Mesodermal cell (in vitro differentiated cells): ENCODE results near the gene COLEC12.

Experiments
- H3K27ac ChIP-seq: 2 replicates; pipeline ENCODE4 v1.7.0; 2013; ENCODE audit warnings: mild to moderate bottlenecking, low read depth, low read length, moderate library complexity; ENCODE audit not compliant: severe bottlenecking
- H3K36me3 ChIP-seq: 2 replicates; pipeline ENCODE4 v1.7.1; 2013; ENCODE audit warnings: mild to moderate bottlenecking, low read length, moderate library complexity; ENCODE audit not compliant: control insufficient read depth, insufficient read depth
- H3K4me1 ChIP-seq: one replicate; pipeline ENCODE4 v1.7.1; 2013; ENCODE audit warnings: mild to moderate bottlenecking, low read length; ENCODE audit not compliant: insufficient read depth, control insufficient read depth, poor library complexity, severe bottlenecking
- H3K4me3 ChIP-seq: 2 replicates; pipeline ENCODE4 v1.7.0; 2013; ENCODE audit warnings: low read length, control low read depth, mild to moderate bottlenecking; ENCODE audit not compliant: insufficient read depth, poor library complexity, severe bottlenecking; ENCODE audit errors: extremely low read depth
- H3K9me3 ChIP-seq: 2 replicates; pipeline ENCODE4 v1.7.1; 2013; ENCODE audit warnings: mild to moderate bottlenecking, low read length, moderate library complexity; ENCODE audit not compliant: control insufficient read depth
- WGBS, 2 experiments: methylation state at CpG; one replicate each; pipeline ENCODE4 v1.1.5; 2013; ENCODE audit warnings: missing lambda C conversion rate in 2 of 2; ENCODE audit not compliant: insufficient coverage in 2 of 2; 5-methylcytosine and 5-hydroxymethylcytosine counted together

Gene COLEC12

DNA sequence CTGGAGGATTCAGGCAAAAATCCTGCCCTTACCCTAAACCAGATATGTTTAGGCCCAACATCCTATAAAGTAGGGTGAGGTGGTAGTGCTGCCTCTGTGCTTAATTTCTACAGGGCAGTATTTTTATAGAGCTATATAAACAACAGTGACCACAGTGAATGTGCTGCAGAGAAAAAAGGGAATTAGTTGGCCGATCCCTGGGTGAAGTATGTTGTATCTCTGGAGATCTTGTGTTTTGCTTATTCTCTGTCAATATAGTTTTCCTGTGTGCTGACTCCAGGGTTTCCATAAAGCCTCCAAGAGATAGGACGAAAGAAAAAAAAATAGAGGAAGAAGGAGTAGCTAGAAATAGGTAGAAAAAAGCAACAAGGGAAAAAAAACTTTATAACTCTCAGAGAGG is 143.7 kb downstream of the COLEC12 start:
- WGBS, 2 experiments, result 85 to 100% methylated on average over 2 of the region's 2 CpGs
- Histone ChIP-seq H3K9me3 (no peaks in the 10 kb centered on the region), H3K36me3 (peaks cover 41% of the 10 kb centered on the region), H3K4me3 (no peak overlapping the region), H3K27ac (no peak overlapping the region), H3K4me1 (peaks cover 5% of the 10 kb centered on the region)

DNA sequence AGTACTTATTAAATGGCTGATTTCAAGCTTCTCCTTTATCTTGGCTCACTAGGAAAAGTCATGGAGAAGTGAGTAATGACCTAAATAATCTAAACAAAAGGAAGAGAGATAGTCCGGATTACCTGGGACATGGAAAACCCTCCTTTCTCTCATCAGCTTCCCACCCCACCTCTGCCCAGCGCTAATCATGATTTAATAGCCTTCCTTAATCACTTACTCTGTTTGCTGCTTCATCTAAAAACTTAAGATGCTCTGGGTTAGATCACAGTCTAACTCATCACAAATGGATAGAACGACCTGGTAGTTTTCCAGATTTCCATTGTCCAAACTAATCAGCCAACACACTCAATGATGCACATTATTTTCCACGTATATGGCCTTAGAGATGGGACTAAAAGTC is 144.8 kb downstream of the COLEC12 start:
- no peak overlapping the region for H3K27ac ChIP-seq
- WGBS, 2 experiments, result 100% methylated on average over 1 to 3 of the region's 4 CpGs

DNA sequence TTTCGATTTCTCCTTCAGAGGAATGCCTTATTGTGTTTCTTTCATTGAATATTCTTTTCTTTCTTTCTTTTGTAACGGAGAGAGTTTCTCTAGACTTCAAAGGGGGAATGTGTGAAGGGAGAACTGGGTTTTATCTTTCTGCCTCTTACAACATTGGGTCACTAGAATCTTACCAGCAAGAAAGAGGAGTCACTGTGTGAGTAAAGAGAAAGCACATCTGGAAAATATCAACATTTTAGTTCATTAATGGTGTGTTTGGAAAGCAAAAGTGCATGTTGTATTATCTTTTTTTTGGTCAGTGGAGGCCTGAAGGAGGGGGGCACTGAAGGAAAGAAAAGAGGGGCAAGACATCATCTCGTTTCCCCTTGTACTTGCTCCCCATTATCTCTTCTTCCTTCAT is 146.0 kb downstream of the COLEC12 start:
- peaks cover 61% of the 10 kb centered on the region for H3K36me3 ChIP-seq
- WGBS, 2 experiments, result 100% methylated on average over 1 of the region's 3 CpGs; no CpG with 5 or more reads in 1 of the 2 experiments
- no peaks in the 10 kb centered on the region for H3K9me3 ChIP-seq
- H3K27ac ChIP-seq, result no peak overlapping the region
- no peak overlapping the region for H3K4me3 ChIP-seq
- H3K4me1 ChIP-seq, result no peaks in the 10 kb centered on the region

More for the DNA sequence above, 144.8 kb downstream of the COLEC12 start:
- Histone ChIP-seq H3K36me3 (peaks cover 51% of the 10 kb centered on the region), H3K9me3 (no peaks in the 10 kb centered on the region), H3K4me1 (no peaks in the 10 kb centered on the region), H3K4me3 (no peak overlapping the region)

DNA sequence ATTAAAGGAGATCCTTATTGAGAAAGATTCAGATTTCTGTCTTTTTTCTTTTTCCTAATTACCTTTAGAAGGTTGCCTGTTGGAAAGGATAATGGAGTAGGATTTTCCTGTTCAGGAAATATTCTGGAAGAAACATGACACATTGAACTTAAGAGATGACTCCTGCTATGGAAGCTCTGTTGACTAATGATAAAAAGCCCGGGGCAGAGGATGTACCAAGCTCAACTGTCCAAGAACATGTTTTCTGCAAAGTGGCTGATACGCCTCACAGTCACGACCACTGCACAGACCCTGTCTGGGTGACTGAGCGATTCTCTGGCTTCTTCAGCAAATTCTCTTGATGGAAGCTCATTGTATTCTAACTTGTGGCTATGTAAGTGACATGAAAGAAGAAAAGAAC is 146.5 kb downstream of the COLEC12 start:
- Histone ChIP-seq H3K27ac (no peak overlapping the region), H3K4me3 (no peak overlapping the region), H3K36me3 (peaks cover 64% of the 10 kb centered on the region), H3K9me3 (no peaks in the 10 kb centered on the region), H3K4me1 (no peaks in the 10 kb centered on the region)
- 89 to 96% methylated on average over 3 to 4 of the region's 4 CpGs for WGBS, 2 experiments

DNA sequence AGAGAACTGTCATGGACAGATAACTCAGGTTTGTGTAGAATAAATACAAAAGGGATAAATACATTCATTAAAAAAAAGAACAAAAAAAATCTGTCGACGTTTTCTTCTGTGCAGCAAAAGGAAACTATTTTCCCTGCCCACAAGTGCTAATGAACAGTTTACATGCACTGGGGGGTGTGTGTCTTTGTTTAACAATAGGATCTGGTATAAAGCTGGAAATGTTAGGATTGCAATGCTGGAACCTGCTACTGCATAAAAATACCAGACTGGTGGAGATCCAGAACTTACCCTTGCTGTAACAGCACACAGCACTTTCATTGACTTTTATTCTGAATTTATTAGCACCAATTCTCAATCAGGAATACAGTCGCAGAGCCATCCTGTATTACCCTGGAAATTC is 148.1 kb downstream of the COLEC12 start:
- H3K4me3 ChIP-seq, result no peak overlapping the region
- H3K27ac ChIP-seq, result no peak overlapping the region
- H3K4me1 ChIP-seq, result no peaks in the 10 kb centered on the region
- H3K36me3 ChIP-seq, result peaks cover 67% of the 10 kb centered on the region
- 70 to 73% methylated on average over 1 of the region's 3 CpGs for WGBS, 2 experiments
- H3K9me3 ChIP-seq, result no peaks in the 10 kb centered on the region

DNA sequence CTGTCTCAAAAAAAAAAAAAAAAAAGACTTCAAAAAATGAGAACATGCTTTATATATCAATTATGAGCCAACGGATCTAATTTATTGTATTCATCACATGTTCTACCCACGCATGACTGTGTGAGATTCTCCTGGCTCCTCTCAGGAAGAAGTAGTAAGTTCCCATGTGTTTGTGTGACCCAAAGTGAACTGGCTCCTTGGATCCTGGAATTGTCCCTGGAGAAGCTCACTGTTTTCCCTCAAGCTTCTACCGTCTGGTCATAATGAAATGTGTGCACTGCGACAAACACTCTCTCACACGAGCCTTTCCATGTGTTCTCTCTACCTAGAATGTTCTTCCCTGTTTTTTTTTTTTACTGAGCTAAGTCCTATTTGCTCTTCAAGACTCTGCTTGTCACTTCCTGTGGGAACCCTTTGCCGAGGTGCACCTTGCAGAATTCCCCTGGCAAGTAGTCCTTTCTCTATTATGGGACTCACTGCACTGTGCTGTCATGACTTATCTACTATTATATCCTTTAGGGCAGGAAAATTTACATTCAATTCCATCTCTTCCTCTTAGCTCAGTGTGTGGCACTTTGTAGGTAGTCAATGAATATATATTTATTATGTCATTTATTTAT is 149.4 kb downstream of the COLEC12 start:
- Histone ChIP-seq H3K9me3 (peaks cover 8% of the 10 kb centered on the region), H3K36me3 (peaks cover 73% of the 10 kb centered on the region), H3K4me1 (no peaks in the 10 kb centered on the region), H3K4me3 (no peak overlapping the region), H3K27ac (no peak overlapping the region)
- 90 to 95% methylated on average over 4 of the region's 6 CpGs for WGBS, 2 experiments

DNA sequence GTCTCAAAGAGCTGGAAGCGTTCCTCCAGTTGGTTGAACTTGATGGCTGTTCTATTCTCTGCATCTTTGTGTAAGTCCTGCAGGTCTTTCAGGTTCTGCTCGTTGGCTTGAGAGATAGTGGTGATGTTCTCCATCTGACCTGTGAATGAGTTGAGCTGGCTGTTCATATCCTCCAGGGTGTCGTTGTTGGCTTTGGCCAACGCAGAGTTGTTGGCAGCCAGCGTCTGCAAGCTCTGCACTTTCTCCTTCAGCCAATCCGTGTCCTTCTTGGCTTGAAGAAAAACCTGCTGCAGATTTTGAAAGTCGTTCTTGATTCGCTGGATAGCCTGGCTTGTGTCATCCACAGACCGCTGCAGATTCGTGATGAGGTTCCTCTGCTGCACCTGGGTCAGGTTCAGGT is 153.9 kb downstream of the COLEC12 start:
- H3K9me3 ChIP-seq, result peaks cover 13% of the 10 kb centered on the region
- no peak overlapping the region for H3K27ac ChIP-seq
- WGBS, 2 experiments, result 98% methylated on average over 10 of the region's 10 CpGs
- H3K4me1 ChIP-seq, result no peaks in the 10 kb centered on the region
- H3K4me3 ChIP-seq, result no peak overlapping the region
- peaks cover 75% of the 10 kb centered on the region for H3K36me3 ChIP-seq

DNA sequence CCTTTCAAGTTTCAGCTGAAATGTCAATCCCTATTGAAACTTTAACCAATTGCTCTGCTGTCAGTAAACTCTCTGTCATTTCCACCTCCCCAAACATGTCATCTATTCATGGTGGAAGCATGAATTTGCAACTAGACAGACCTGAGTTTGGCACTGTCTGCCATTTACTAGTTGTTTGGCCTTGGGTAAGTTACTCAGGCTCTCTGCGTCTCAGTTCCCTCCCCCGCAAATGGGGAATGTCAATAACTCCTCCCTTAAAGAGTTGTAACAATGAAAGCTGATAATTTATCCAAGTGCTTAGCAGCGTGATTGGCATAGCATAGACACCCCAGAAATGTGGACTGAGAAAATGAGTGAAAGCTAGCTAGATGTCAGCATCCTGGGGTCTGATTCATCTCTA is 159.4 kb downstream of the COLEC12 start:
- H3K4me3 ChIP-seq, result no peak overlapping the region
- no peaks in the 10 kb centered on the region for H3K4me1 ChIP-seq
- WGBS, 2 experiments, result 80 to 100% methylated on average over 1 of the region's 3 CpGs
- H3K9me3 ChIP-seq, result peaks cover 5% of the 10 kb centered on the region
- H3K36me3 ChIP-seq, result peaks cover 56% of the 10 kb centered on the region
- no peak overlapping the region for H3K27ac ChIP-seq

DNA sequence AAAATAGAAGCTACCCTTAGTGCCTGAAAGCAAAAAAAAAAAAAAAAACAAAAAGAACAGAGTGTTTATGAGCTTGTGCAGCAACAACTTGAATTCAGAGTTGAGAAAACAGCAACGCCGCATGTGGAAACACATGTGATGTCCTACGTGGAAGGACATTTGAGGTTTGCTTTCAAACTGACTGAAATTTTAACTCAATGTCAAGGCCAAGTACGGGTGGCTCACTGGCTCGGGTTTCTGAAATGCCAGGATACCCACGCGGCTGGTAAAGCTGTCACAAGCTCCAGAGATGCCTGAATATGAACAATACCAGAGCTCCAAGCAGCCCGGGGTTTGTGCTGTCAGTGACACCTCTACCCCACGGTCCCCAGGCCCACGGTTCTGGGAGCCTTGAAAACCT is 160.5 kb downstream of the COLEC12 start:
- peaks cover 54% of the 10 kb centered on the region for H3K36me3 ChIP-seq
- no peak overlapping the region for H3K27ac ChIP-seq
- no peaks in the 10 kb centered on the region for H3K4me1 ChIP-seq
- 92 to 100% methylated on average over 7 to 10 of the region's 10 CpGs for WGBS, 2 experiments
- H3K9me3 ChIP-seq, result no peaks in the 10 kb centered on the region
- H3K4me3 ChIP-seq, result no peak overlapping the region

DNA sequence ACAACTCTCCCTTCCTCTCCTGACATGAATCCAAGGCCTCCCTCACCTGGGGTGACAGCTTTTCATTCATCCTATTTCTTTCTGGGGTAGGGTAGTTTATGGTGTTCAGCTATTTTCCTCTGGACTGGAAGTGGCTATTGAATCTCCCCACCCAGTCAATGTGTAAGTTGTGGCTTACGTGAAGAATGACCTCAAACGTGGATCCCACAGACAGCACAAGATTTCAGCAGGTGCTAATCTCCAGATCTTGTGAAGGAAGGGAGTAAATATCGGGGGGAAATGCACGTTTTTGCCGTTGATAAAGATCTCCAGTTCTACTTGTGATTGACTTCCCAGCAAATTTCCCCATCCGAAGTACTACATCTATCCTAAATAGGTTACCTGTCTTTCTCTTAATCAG is 161.3 kb downstream of the COLEC12 start:
- WGBS, 2 experiments, result 92 to 95% methylated on average over 6 of the region's 6 CpGs
- H3K27ac ChIP-seq, result no peak overlapping the region
- H3K4me1 ChIP-seq, result no peaks in the 10 kb centered on the region
- no peaks in the 10 kb centered on the region for H3K9me3 ChIP-seq
- H3K36me3 ChIP-seq, result peaks cover 53% of the 10 kb centered on the region
- H3K4me3 ChIP-seq, result no peak overlapping the region

DNA sequence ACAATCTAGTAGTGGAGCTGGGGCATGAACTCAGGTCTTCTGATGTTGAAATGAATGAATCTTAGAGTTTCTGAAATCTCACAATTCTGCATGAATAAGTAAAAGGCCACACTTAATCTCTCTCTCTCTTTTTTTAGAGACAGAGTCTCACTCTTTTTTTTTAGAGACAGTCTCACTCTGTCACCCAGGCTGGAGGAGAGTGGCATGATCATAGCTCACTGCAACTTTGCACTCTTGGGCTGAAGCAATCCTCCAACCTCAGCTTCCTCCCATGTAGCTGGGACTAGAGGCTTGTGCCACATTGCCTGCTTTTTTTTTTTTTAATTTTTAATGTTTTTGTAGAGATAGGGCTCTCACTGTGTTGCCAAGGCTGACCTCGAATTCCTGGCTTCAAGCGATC is 163.8 kb downstream of the COLEC12 start:
- WGBS, 2 experiments, result 83 to 91% methylated on average over 2 of the region's 2 CpGs
- H3K4me3 ChIP-seq, result no peak overlapping the region
- H3K9me3 ChIP-seq, result no peaks in the 10 kb centered on the region
- peaks cover 17% of the 10 kb centered on the region for H3K4me1 ChIP-seq
- H3K36me3 ChIP-seq, result peaks cover 45% of the 10 kb centered on the region
- H3K27ac ChIP-seq, result no peak overlapping the region
